PC-3 (cell line): ENCODE results near the gene MLIP. TPM values are rescaled to one million over a fixed set of nuclear protein-coding genes. Genes with fewer than 3 reads are reported as not detected.

ENCODE experiments used
- ATAC-seq: fragments of 200-7000 bp; cut with Tn5 transposase; 2 replicates; pipeline ENCODE4 v1.9.1; 2020; ENCODE audit warnings: mild to moderate bottlenecking, moderate library complexity
- BruUV-seq: library from RNA; stranded (reverse); fragments of 400-500 nt; replicated peaks from 2 replicates; lab custom pipeline; 2021; lab: Mats Ljungman, UMichigan
- CTCF ChIA-PET: fragments of 300-600 bp; sonication (Branson Sonifier 250); formaldehyde crosslinking; loops from one replicate; lab custom pipeline; 2022; ENCODE audit warnings: antibody characterized with exemption; lab: Charles Lee
- POLR2A ChIA-PET: fragments of 300-600 bp; sonication (Branson Sonifier 250); formaldehyde crosslinking; loops from one replicate; lab custom pipeline; 2022; ENCODE audit warnings: antibody characterized with exemption; ENCODE audit not compliant: unreplicated experiment; lab: Charles Lee
- DNase-seq: peaks from one replicate; pipeline ENCODE4 v3.0.0-alpha.2; 2015
- H2AFZ ChIP-seq: fragments of 300-600 bp; sonication (generic); 2 replicates; pipeline ENCODE4 v1.6.0; 2016; ENCODE audit warnings: antibody characterized with exemption, low read length
- H3F3A ChIP-seq: fragments of 300-600 bp; sonication (generic); one replicate; pipeline ENCODE4 v1.6.0; 2017; ENCODE audit warnings: antibody characterized with exemption, low read length, control low read depth, mild to moderate bottlenecking; ENCODE audit not compliant: unreplicated experiment
- H3K27ac ChIP-seq: fragments of 300-600 bp; sonication (generic); 2 replicates; pipeline ENCODE4 v1.5.1; 2016; ENCODE audit warnings: mild to moderate bottlenecking, low read length
- H3K27me3 ChIP-seq: fragments of 300-600 bp; sonication (generic); 2 replicates; pipeline ENCODE4 v1.6.1; 2016; ENCODE audit warnings: low read length, mixed read lengths
- H3K36me3 ChIP-seq: fragments of 300-600 bp; sonication (generic); 2 replicates; pipeline ENCODE4 v1.6.1; 2016; ENCODE audit warnings: low read depth, mixed run types, low read length, mixed read lengths
- H3K4me1 ChIP-seq: fragments of 300-600 bp; sonication (generic); 2 replicates; pipeline ENCODE4 v1.5.1; 2016; ENCODE audit warnings: low read length; ENCODE audit not compliant: insufficient read depth
- H3K4me2 ChIP-seq: fragments of 300-600 bp; sonication (generic); 2 replicates; pipeline ENCODE4 v1.6.0; 2016; ENCODE audit warnings: low read length
- H3K4me3 ChIP-seq: fragments of 300-600 bp; sonication (generic); 2 replicates; pipeline ENCODE4 v1.5.1; 2016; ENCODE audit warnings: mild to moderate bottlenecking, low read length, mixed read lengths
- H3K79me2 ChIP-seq: fragments of 300-600 bp; sonication (generic); 2 replicates; pipeline ENCODE4 v1.6.1; 2017; ENCODE audit warnings: low read length, mixed read lengths
- H3K9ac ChIP-seq: fragments of 300-600 bp; sonication (generic); 2 replicates; pipeline ENCODE4 v1.6.0; 2016; ENCODE audit warnings: mild to moderate bottlenecking, low read length
- H3K9me2 ChIP-seq: fragments of 300-600 bp; sonication (generic); replicated peaks from 2 replicates; pipeline ENCODE4 v1.6.1; 2016; ENCODE audit warnings: mixed run types, low read length, mixed read lengths
- H3K9me3 ChIP-seq: fragments of 300-600 bp; sonication (generic); 2 replicates; pipeline ENCODE4 v1.6.1; 2016; ENCODE audit warnings: low read length, mixed read lengths
- H4K20me1 ChIP-seq: fragments of 300-600 bp; sonication (generic); 2 replicates; pipeline ENCODE4 v1.6.1; 2016; ENCODE audit warnings: low read length, mixed read lengths
- EZH2 ChIP-seq: fragments of 300-600 bp; sonication (generic); IDR thresholded peaks from one replicate; pipeline ENCODE4 v1.6.1; 2017; ENCODE audit warnings: antibody characterized with exemption, mild to moderate bottlenecking, low read length; ENCODE audit not compliant: unreplicated experiment
- EZH2phosphoT487 ChIP-seq: fragments of 300-600 bp; sonication (generic); IDR thresholded peaks from 2 replicates; pipeline ENCODE4 v1.6.1; 2018; ENCODE audit warnings: mild to moderate bottlenecking, antibody characterized with exemption, low read length, borderline replicate concordance
- intact Hi-C: fragments of 100-400 bp; cut with micrococcal nuclease; formaldehyde crosslinking; loops from 2 replicates; pipeline ENCODE4 v1.9.0; 2023
- total RNA-seq: library from RNA; depleted of rRNA; stranded (reverse); fragments of >200 nt; gene quantifications from 2 replicates; pipeline ENCODE4 v1.2.3, GENCODE V29; 2014
- TF ChIP-seq, protein P1 (sequence below): fragments of 300-600 bp; sonication (generic); conservative IDR thresholded peaks from 2 replicates; pipeline ENCODE4 v1.5.1; 2017; ENCODE audit warnings: antibody characterized with exemption, low read depth, mild to moderate bottlenecking, low read length

MLIP gene
- total RNA-seq, 1 experiment from 2014 or later = not detected

DNA sequence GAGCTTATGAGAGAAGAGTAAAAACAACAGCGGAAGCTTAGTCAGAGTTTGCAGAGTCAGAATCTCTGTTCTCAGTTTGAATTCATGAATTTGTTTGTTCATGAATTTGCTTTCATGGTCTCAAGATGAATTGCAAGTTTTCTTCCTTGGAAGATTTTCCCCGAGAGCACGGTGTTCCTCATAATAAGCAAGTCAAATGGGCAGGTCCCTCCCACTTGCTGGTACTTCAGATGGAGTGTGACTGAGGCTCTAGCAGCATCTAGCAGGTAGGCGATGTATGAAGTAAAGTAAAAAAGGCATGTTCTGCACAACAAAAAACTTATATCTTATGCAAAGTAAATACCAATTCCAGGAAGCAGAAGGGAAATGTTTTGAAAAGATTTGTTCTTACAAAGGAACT, 15.5 kb upstream of the MLIP start:
- Histone ChIP-seq H3K9me3 (no peaks in the 10 kb centered on the region), H2AFZ (no peak overlapping the region), H4K20me1 (no peaks in the 10 kb centered on the region), H3K4me1 (no peaks in the 10 kb centered on the region), H3K9ac (no peak overlapping the region), H3K79me2 (no peaks in the 10 kb centered on the region), H3K27ac (no peak overlapping the region), H3F3A (no peaks in the 10 kb centered on the region), H3K4me3 (no peak overlapping the region), H3K36me3 (no peaks in the 10 kb centered on the region), H3K4me2 (no peak overlapping the region), H3K9me2 (no peaks in the 10 kb centered on the region), H3K27me3 (no peaks in the 10 kb centered on the region)
- no TSS peak for BruUV-seq
- DNase-seq = no peak
- TF ChIP-seq EZH2phosphoT487 (no peak), EZH2 (no peak)
- TF ChIP-seq, protein P1, sequence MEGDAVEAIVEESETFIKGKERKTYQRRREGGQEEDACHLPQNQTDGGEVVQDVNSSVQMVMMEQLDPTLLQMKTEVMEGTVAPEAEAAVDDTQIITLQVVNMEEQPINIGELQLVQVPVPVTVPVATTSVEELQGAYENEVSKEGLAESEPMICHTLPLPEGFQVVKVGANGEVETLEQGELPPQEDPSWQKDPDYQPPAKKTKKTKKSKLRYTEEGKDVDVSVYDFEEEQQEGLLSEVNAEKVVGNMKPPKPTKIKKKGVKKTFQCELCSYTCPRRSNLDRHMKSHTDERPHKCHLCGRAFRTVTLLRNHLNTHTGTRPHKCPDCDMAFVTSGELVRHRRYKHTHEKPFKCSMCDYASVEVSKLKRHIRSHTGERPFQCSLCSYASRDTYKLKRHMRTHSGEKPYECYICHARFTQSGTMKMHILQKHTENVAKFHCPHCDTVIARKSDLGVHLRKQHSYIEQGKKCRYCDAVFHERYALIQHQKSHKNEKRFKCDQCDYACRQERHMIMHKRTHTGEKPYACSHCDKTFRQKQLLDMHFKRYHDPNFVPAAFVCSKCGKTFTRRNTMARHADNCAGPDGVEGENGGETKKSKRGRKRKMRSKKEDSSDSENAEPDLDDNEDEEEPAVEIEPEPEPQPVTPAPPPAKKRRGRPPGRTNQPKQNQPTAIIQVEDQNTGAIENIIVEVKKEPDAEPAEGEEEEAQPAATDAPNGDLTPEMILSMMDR = no peak
- no peak for ATAC-seq
- CTCF ChIA-PET = no interaction called here
- intact Hi-C loops = no loop called here
- POLR2A ChIA-PET = no interaction called here

DNA sequence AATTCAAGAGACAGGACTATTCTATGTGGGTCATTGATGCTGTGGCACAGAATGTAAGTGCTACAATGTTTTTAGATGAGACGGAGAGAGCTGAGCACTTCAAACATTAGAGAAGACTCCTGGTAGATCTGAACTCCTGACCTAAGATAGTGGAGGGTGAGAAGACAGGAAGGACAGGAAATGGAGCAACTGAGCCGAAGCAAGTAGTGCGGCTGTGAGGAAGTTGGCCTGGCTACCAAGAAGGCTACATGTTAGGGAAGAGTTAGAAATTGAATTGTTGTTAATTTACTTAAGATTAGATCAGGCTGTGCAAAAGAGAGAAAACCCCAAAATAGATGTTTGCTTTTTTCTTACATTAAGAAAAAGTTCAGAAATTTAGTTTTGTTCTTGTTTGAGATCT, 14.4 kb upstream of the MLIP start:
- ChIA-PET POLR2A (no interaction called here), CTCF (no interaction called here)
- no peaks in the 10 kb centered on the region for H3F3A ChIP-seq
- TF ChIP-seq, protein P1 = no peak
- TF ChIP-seq EZH2phosphoT487 (no peak), EZH2 (no peak)
- intact Hi-C loops = no loop called here
- H3K79me2 ChIP-seq = no peaks in the 10 kb centered on the region
- H3K27ac ChIP-seq = no peak overlapping the region
- no peaks in the 10 kb centered on the region for H4K20me1 ChIP-seq
- H3K9me2 ChIP-seq = no peaks in the 10 kb centered on the region
- H2AFZ ChIP-seq = no peak overlapping the region
- DNase-seq (no peak), ATAC-seq (no peak)
- no peak overlapping the region for H3K9ac ChIP-seq
- H3K4me2 ChIP-seq = no peak overlapping the region
- no peak overlapping the region for H3K4me3 ChIP-seq
- no TSS peak for BruUV-seq
- H3K4me1 ChIP-seq = no peaks in the 10 kb centered on the region
- no peaks in the 10 kb centered on the region for H3K36me3 ChIP-seq
- H3K27me3 ChIP-seq = no peaks in the 10 kb centered on the region
- no peaks in the 10 kb centered on the region for H3K9me3 ChIP-seq

DNA sequence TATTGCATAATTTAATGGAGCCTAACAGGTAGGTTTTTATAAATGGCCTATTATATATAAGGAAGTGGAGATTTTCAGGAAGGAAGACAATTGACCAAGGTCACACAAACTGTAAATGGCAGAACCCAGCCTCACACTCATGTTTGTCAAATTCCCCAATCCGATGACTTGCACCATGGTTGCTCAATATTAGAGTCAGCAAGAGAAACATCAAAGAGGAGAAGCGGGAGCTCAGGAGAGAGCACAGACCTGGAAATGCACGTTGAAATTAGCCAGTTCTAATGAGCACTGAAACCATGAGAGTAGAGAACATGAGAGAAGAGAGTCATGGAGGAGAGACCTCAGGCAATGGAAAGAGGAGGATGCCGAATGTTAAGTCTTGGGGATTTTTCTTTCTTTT, 13.5 kb upstream of the MLIP start:
- Histone ChIP-seq H3K9me2 (no peaks in the 10 kb centered on the region), H3K27me3 (no peaks in the 10 kb centered on the region), H3K4me1 (no peaks in the 10 kb centered on the region), H3K4me3 (no peak overlapping the region), H4K20me1 (no peaks in the 10 kb centered on the region), H3K27ac (no peak overlapping the region), H2AFZ (no peak overlapping the region), H3K9me3 (no peaks in the 10 kb centered on the region), H3K79me2 (no peaks in the 10 kb centered on the region), H3K4me2 (no peak overlapping the region), H3K36me3 (no peaks in the 10 kb centered on the region), H3F3A (no peaks in the 10 kb centered on the region), H3K9ac (no peak overlapping the region)
- no TSS peak for BruUV-seq
- ChIA-PET CTCF (no interaction called here), POLR2A (no interaction called here)
- ATAC-seq (no peak), DNase-seq (no peak)
- intact Hi-C loops = no loop called here
- TF ChIP-seq EZH2 = no peak
- TF ChIP-seq, protein P1 = no peak
- no peak for TF ChIP-seq EZH2phosphoT487
